ENCODE data around the gene RHNO1. TPM values are rescaled to one million over a fixed set of nuclear protein-coding genes. Genes with fewer than 3 reads are reported as not detected.

Gene RHNO1
- total RNA-seq, 2 experiments from 2014 or later, result 50.3 to 53.8 TPM

- no peaks in the 10 kb centered on the region for H3K36me3 Mint-ChIP-seq
- no peaks in the 10 kb centered on the region for H3K9me3 Mint-ChIP-seq
- DNase-seq (no peak), ATAC-seq (ENCODE audit: low read depth) (no peak)
- H3K4me1 Mint-ChIP-seq, result peaks cover 14% of the 10 kb centered on the region
- POLR2A ChIA-PET, result no interaction called here
- H3K27ac Mint-ChIP-seq, result no peak overlapping the region
- no peak overlapping the region for H3K4me3 Mint-ChIP-seq
- H3K27me3 Mint-ChIP-seq, result no peaks in the 10 kb centered on the region
Measured at GRCh38 chr12:2895051-2895451, 18.0 kb downstream of the RHNO1 start.

GRCh38 chr12:2895511-2895910 lies 18.5 kb downstream of the RHNO1 start:
- DNase-seq (no peak), ATAC-seq (ENCODE audit: low read depth) (no peak)
- POLR2A ChIA-PET, result no interaction called here
- H3K27me3 Mint-ChIP-seq, result no peaks in the 10 kb centered on the region
- H3K27ac Mint-ChIP-seq, result no peak overlapping the region
- no peaks in the 10 kb centered on the region for H3K9me3 Mint-ChIP-seq
- H3K4me3 Mint-ChIP-seq, result no peak overlapping the region
- peaks cover 13% of the 10 kb centered on the region for H3K4me1 Mint-ChIP-seq
- no peaks in the 10 kb centered on the region for H3K36me3 Mint-ChIP-seq

GRCh38 chr12:2897418-2897817 lies 20.4 kb downstream of the RHNO1 start:
- no peak overlapping the region for H3K27ac Mint-ChIP-seq
- H3K9me3 Mint-ChIP-seq, result no peaks in the 10 kb centered on the region
- DNase-seq (no peak), ATAC-seq (ENCODE audit: low read depth) (no peak)
- no peaks in the 10 kb centered on the region for H3K27me3 Mint-ChIP-seq
- POLR2A ChIA-PET, result no interaction called here
- no peaks in the 10 kb centered on the region for H3K36me3 Mint-ChIP-seq
- H3K4me1 Mint-ChIP-seq, result peaks cover 3% of the 10 kb centered on the region
- H3K4me3 Mint-ChIP-seq, result no peak overlapping the region

- no peak for ATAC-seq (ENCODE audit: low read depth)
- no peak for DNase-seq
- POLR2A ChIA-PET, result no interaction called here
- Mint-ChIP-seq H3K4me3 (no peak overlapping the region), H3K4me1 (no peaks in the 10 kb centered on the region), H3K36me3 (no peaks in the 10 kb centered on the region), H3K27me3 (no peaks in the 10 kb centered on the region), H3K27ac (no peak overlapping the region), H3K9me3 (no peaks in the 10 kb centered on the region)
Measured at GRCh38 chr12:2900642-2901041, 23.6 kb downstream of the RHNO1 start.

- ATAC-seq (ENCODE audit: low read depth), result no peak
- no peaks in the 10 kb centered on the region for H3K4me1 Mint-ChIP-seq
- POLR2A ChIA-PET, result no interaction called here
- no peaks in the 10 kb centered on the region for H3K36me3 Mint-ChIP-seq
- no peak for DNase-seq
- no peaks in the 10 kb centered on the region for H3K27me3 Mint-ChIP-seq
- no peak overlapping the region for H3K27ac Mint-ChIP-seq
- no peak overlapping the region for H3K4me3 Mint-ChIP-seq
- no peaks in the 10 kb centered on the region for H3K9me3 Mint-ChIP-seq
Measured at GRCh38 chr12:2902272-2902880, 25.4 kb downstream of the RHNO1 start.

GRCh38 chr12:2904260-2904659 lies 27.2 kb downstream of the RHNO1 start:
- Mint-ChIP-seq H3K9me3 (no peaks in the 10 kb centered on the region), H3K27me3 (no peaks in the 10 kb centered on the region), H3K36me3 (no peaks in the 10 kb centered on the region), H3K4me3 (no peak overlapping the region), H3K27ac (no peak overlapping the region), H3K4me1 (no peaks in the 10 kb centered on the region)
- DNase-seq, result no peak
- no peak for ATAC-seq (ENCODE audit: low read depth)
- POLR2A ChIA-PET, result no interaction called here

GRCh38 chr12:2912216-2912575 lies 35.2 kb downstream of the RHNO1 start:
- no peak overlapping the region for H3K4me3 Mint-ChIP-seq
- H3K4me1 Mint-ChIP-seq, result no peaks in the 10 kb centered on the region
- DNase-seq (no peak), ATAC-seq (ENCODE audit: low read depth) (no peak)
- H3K36me3 Mint-ChIP-seq, result peaks cover 2% of the 10 kb centered on the region
- no peaks in the 10 kb centered on the region for H3K9me3 Mint-ChIP-seq
- no peaks in the 10 kb centered on the region for H3K27me3 Mint-ChIP-seq
- H3K27ac Mint-ChIP-seq, result no peak overlapping the region
- POLR2A ChIA-PET, result no interaction called here

- H3K4me1 Mint-ChIP-seq, result no peaks in the 10 kb centered on the region
- no peaks in the 10 kb centered on the region for H3K27me3 Mint-ChIP-seq
- ATAC-seq (ENCODE audit: low read depth), result no peak
- DNase-seq, result no peak
- no peak overlapping the region for H3K4me3 Mint-ChIP-seq
- no peaks in the 10 kb centered on the region for H3K9me3 Mint-ChIP-seq
- H3K27ac Mint-ChIP-seq, result no peak overlapping the region
- peaks cover 8% of the 10 kb centered on the region for H3K36me3 Mint-ChIP-seq
- POLR2A ChIA-PET, result no interaction called here
Measured at GRCh38 chr12:2919249-2919648, 42.2 kb downstream of the RHNO1 start.

- H3K9me3 Mint-ChIP-seq, result no peaks in the 10 kb centered on the region
- ATAC-seq (ENCODE audit: low read depth) (no peak), DNase-seq (no peak)
- no peak overlapping the region for H3K27ac Mint-ChIP-seq
- no peaks in the 10 kb centered on the region for H3K4me1 Mint-ChIP-seq
- no peak overlapping the region for H3K4me3 Mint-ChIP-seq
- H3K36me3 Mint-ChIP-seq, result peaks cover 8% of the 10 kb centered on the region
- H3K27me3 Mint-ChIP-seq, result no peaks in the 10 kb centered on the region
- POLR2A ChIA-PET, result interaction anchor here (0.6 kb wide), 1 partner anchor 11 kb away, joined by 4 read pairs; no protein-coding TSS in a partner anchor
Measured at GRCh38 chr12:2922329-2922728, 45.3 kb downstream of the RHNO1 start.

- POLR2A ChIA-PET, result no interaction called here
Measured at GRCh38 chr12:2923057-2923456, 46.0 kb downstream of the RHNO1 start.

GRCh38 chr12:2924019-2924418 lies 47.0 kb downstream of the RHNO1 start:
- Mint-ChIP-seq H3K27me3 (no peaks in the 10 kb centered on the region), H3K36me3 (peaks cover 8% of the 10 kb centered on the region), H3K9me3 (no peaks in the 10 kb centered on the region), H3K4me1 (no peaks in the 10 kb centered on the region), H3K27ac (no peak overlapping the region), H3K4me3 (no peak overlapping the region)
- POLR2A ChIA-PET, result interaction anchor here (0.7 kb wide), 1 partner anchor 8 kb away, joined by 3 read pairs; no protein-coding TSS in a partner anchor
- DNase-seq, result no peak
- ATAC-seq (ENCODE audit: low read depth), result no peak

More at GRCh38 chr12:2923057-2923456, 46.0 kb downstream of the RHNO1 start:
- H3K9me3 Mint-ChIP-seq, result no peaks in the 10 kb centered on the region
- ATAC-seq (ENCODE audit: low read depth) (no peak), DNase-seq (no peak)
- no peaks in the 10 kb centered on the region for H3K27me3 Mint-ChIP-seq
- H3K27ac Mint-ChIP-seq, result no peak overlapping the region
- H3K4me3 Mint-ChIP-seq, result no peak overlapping the region
- H3K4me1 Mint-ChIP-seq, result no peaks in the 10 kb centered on the region
- H3K36me3 Mint-ChIP-seq, result peaks cover 8% of the 10 kb centered on the region

GRCh38 chr12:2925322-2925995 lies 48.4 kb downstream of the RHNO1 start:
- no peak overlapping the region for H3K27ac Mint-ChIP-seq
- H3K27me3 Mint-ChIP-seq, result no peaks in the 10 kb centered on the region
- no peak for ATAC-seq (ENCODE audit: low read depth)
- no peak for DNase-seq
- H3K4me3 Mint-ChIP-seq, result no peak overlapping the region
- H3K9me3 Mint-ChIP-seq, result no peaks in the 10 kb centered on the region
- H3K4me1 Mint-ChIP-seq, result no peaks in the 10 kb centered on the region
- POLR2A ChIA-PET, result no interaction called here
- peaks cover 10% of the 10 kb centered on the region for H3K36me3 Mint-ChIP-seq

- POLR2A ChIA-PET, result no interaction called here
- H3K36me3 Mint-ChIP-seq, result peaks cover 4% of the 10 kb centered on the region
- no peak overlapping the region for H3K27ac Mint-ChIP-seq
- H3K9me3 Mint-ChIP-seq, result no peaks in the 10 kb centered on the region
- H3K27me3 Mint-ChIP-seq, result no peaks in the 10 kb centered on the region
- no peak for DNase-seq
- H3K4me3 Mint-ChIP-seq, result no peak overlapping the region
- no peaks in the 10 kb centered on the region for H3K4me1 Mint-ChIP-seq
- no peak for ATAC-seq (ENCODE audit: low read depth)
Measured at GRCh38 chr12:2930865-2931264, 53.8 kb downstream of the RHNO1 start.

GRCh38 chr12:2933586-2933985 lies 56.6 kb downstream of the RHNO1 start:
- no peaks in the 10 kb centered on the region for H3K4me1 Mint-ChIP-seq
- H3K36me3 Mint-ChIP-seq, result peaks cover 4% of the 10 kb centered on the region
- H3K9me3 Mint-ChIP-seq, result no peaks in the 10 kb centered on the region
- H3K27ac Mint-ChIP-seq, result no peak overlapping the region
- no peaks in the 10 kb centered on the region for H3K27me3 Mint-ChIP-seq
- DNase-seq (no peak), ATAC-seq (ENCODE audit: low read depth) (no peak)
- POLR2A ChIA-PET, result interaction anchor here (0.6 kb wide), 1 partner anchor 11 kb away, joined by 4 read pairs; no protein-coding TSS in a partner anchor
- H3K4me3 Mint-ChIP-seq, result no peak overlapping the region
